ENCODE data around the gene ANKH.

ANKH gene

DNA sequence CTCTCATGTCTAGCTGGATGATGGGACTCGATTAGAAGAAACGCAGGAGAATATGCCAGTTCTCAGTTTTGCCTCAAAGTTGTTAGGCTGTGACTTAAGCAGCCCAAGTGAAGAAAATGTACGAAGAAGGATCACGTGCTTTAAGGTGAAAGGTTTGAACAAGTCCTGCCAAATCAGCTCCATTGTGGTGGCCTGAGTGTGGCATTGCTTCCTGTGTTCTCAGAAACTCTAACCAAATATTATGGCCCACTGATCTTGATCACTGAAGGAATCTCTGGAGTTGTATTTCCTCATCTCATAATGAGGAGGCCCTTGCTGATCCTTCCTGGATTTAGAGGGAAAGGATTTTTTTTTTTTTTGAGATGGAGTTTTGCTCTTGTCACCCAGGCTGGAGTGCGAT lies 163.0 kb downstream of the ANKH start:
- DNase-seq (ENCODE audit: low read depth): no peak
- TF ChIP-seq, protein P1, sequence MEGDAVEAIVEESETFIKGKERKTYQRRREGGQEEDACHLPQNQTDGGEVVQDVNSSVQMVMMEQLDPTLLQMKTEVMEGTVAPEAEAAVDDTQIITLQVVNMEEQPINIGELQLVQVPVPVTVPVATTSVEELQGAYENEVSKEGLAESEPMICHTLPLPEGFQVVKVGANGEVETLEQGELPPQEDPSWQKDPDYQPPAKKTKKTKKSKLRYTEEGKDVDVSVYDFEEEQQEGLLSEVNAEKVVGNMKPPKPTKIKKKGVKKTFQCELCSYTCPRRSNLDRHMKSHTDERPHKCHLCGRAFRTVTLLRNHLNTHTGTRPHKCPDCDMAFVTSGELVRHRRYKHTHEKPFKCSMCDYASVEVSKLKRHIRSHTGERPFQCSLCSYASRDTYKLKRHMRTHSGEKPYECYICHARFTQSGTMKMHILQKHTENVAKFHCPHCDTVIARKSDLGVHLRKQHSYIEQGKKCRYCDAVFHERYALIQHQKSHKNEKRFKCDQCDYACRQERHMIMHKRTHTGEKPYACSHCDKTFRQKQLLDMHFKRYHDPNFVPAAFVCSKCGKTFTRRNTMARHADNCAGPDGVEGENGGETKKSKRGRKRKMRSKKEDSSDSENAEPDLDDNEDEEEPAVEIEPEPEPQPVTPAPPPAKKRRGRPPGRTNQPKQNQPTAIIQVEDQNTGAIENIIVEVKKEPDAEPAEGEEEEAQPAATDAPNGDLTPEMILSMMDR (conservative IDR thresholded peaks at IDR 0.05; ENCODE audit: low read depth, low read length): no peak
- H3K4me3 ChIP-seq (ENCODE audit: low read length): no peak overlapping the region

DNA sequence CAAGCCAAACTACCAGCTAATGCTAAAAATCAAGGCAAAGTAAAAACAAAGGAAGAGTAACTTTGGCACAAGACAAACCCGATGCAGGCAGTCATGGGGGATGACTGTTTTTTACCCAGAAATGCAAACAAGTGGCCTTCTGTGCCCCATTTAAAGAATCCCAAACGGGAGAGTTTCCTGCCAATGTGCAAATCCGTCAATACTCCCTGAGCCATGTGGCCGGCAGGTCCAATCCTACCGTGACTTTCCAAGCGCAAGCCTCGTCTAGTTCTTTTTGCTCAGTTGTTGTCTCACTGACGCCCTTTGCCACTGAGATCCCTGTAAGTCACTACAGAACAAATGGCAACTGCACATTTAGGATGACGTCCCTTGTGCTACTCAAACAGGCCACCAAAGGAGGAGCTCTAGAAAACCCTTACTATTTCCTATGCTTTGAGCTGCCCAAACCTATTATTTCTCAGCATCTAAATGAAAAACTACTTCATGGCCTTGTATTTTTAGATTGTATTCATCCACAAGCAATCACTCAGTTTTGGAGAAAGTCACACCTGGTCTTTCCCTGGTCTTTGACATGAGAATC lies 163.7 kb downstream of the ANKH start:
- TF ChIP-seq, protein P1 (conservative IDR thresholded peaks at IDR 0.05; ENCODE audit: low read depth, low read length): no peak
- no peak overlapping the region for H3K4me3 ChIP-seq (ENCODE audit: low read length)
- DNase-seq (ENCODE audit: low read depth): no peak

DNA sequence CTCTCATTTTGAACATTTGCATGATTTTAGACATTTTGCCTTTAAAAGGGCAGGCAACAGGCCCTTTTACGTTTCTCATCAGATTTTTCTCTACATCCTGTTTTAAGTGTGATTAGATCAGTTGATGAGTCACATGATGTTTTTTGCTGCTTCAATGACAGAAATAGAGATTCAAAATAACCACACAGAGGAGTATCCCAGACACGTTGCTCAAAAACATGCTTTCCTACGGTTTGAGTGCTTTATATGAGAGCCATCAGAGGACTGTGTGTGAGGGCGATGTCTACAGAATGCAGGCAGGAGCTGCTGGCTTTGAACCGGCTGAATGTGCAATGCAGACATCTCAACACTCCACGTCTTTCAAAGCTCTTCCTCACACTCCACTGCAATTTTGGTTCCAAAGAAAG lies 165.0 kb downstream of the ANKH start:
- no peak for DNase-seq (ENCODE audit: low read depth)
- H3K4me3 ChIP-seq (ENCODE audit: low read length): no peak overlapping the region
- TF ChIP-seq, protein P1 (conservative IDR thresholded peaks at IDR 0.05; ENCODE audit: low read depth, low read length): no peak

DNA sequence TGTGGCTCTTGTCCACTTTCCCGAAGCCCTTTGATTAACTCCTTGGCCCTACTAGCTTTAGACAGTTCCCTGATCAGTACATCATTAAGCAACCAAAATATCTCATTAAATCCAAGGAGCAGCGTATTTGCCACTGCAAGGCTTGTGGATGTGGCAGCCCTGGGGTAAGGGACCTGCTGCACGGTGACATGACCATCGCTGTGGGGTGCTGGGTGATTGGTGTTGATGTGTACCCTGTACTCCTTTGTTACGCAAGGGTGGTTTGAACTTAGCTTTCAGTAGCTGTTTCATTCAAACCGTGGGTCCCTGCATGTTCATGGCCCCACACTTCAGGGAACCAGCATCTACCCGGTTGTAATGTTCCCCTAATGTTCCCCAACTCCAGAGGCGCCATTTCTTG lies 166.0 kb downstream of the ANKH start:
- TF ChIP-seq, protein P1 (conservative IDR thresholded peaks at IDR 0.05; ENCODE audit: low read depth, low read length): no peak
- DNase-seq (ENCODE audit: low read depth): no peak
- H3K4me3 ChIP-seq (ENCODE audit: low read length): no peak overlapping the region

DNA sequence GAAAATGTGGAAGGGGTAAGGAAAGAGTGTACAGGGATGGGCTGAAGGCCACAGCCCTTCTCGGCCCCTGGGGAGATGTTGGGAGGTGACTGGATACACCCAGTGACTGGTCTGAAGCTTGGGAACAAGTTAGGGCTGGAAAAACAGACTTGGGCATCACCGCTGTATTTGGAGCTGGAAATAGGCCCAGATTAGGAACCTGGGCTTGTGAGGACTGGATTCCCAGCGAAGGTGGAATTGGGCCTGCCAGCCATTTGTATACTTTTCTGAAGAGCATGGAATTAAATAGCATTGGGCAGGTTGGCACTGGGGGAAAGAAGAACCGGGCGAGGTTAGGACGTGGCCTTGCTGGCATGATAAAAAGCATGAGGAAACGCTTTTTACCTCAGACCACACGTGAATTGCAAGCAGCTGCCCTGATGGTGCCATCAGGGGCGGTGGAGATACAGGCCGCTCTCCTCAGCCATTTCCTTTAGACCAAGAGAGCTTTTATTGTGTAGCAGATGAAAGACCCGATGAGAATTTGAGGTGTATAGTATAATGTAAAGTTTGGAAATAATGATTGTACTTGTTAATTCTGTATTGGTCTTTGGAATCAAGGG lies 169.2 kb downstream of the ANKH start:
- TF ChIP-seq, protein P1 (conservative IDR thresholded peaks at IDR 0.05; ENCODE audit: low read depth, low read length): no peak
- no peak overlapping the region for H3K4me3 ChIP-seq (ENCODE audit: low read length)
- DNase-seq (ENCODE audit: low read depth): no peak

DNA sequence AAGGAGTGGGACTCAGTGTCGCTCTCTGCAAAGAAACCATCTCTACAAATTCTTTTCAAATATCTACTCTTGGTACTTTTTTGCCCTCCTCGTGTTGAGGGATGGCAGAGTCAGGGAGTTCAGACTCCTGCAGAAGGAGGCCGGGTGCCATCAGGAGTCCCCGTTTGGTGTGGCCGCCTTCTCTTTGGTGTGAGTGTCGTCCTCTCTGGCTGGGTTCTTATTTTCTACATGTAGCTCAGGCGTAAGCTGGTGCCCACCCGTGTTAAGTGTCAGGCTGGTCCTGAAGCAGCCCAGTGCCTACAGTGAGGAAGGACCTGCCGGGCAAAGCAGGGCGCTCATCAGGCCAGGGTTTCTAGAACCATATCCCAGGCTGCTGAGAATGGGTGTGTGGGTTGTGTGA lies 170.0 kb downstream of the ANKH start:
- no peak for DNase-seq (ENCODE audit: low read depth)
- TF ChIP-seq, protein P1 (conservative IDR thresholded peaks at IDR 0.05; ENCODE audit: low read depth, low read length): no peak
- H3K4me3 ChIP-seq (ENCODE audit: low read length): no peak overlapping the region
